ENCODE measurements around the gene MCM6. TPM values are rescaled to one million over a fixed set of nuclear protein-coding genes. Genes with fewer than 3 reads are reported as not detected.

Gene MCM6
- total RNA-seq, 1 experiment from 2014 or later, result 13.5 TPM

DNA sequence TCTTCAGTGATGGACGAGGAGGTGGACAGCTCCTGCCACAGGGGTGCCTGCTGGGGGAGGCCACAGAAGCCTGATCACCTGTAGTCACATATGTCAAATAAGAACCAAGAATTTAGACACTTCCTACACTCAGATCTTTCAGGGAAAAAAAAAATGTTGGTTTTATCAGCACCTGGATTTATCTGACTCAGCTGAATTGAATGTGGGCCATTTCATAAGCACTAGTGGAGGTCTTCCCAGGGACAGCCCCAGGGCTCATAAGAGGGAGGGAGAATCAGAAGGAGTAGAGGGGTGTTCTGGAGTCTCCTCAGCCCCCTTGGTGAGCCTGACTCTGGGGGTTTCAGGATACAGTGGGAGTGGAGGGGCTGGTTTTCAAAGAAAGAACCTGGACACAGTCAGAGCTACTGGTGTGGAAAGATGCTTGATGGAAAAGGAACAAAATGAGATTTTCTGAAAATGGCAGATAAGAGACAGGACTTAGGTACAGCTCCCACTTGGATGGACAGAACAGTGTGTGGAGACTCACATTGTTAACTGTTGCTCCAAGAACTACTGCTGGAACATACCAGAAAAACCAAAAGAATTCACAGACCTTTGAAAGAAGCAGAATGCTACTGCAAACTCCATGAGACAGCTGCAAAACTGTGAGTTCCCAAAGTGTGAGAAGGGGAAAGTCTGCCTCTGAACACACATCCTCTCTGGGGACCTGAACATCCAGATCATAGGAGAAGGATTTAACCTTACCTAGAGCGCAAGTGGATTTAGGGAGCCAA is 84.6 kb downstream of the MCM6 start:
- no peak overlapping the region for H3K4me3 Mint-ChIP-seq (ENCODE audit: unreplicated experiment)
- TF ChIP-seq, protein P1, sequence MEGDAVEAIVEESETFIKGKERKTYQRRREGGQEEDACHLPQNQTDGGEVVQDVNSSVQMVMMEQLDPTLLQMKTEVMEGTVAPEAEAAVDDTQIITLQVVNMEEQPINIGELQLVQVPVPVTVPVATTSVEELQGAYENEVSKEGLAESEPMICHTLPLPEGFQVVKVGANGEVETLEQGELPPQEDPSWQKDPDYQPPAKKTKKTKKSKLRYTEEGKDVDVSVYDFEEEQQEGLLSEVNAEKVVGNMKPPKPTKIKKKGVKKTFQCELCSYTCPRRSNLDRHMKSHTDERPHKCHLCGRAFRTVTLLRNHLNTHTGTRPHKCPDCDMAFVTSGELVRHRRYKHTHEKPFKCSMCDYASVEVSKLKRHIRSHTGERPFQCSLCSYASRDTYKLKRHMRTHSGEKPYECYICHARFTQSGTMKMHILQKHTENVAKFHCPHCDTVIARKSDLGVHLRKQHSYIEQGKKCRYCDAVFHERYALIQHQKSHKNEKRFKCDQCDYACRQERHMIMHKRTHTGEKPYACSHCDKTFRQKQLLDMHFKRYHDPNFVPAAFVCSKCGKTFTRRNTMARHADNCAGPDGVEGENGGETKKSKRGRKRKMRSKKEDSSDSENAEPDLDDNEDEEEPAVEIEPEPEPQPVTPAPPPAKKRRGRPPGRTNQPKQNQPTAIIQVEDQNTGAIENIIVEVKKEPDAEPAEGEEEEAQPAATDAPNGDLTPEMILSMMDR (IDR thresholded peaks at IDR 0.05; ENCODE audit: unreplicated experiment), result no peak
- H3K4me1 Mint-ChIP-seq (ENCODE audit: insufficient read depth, unreplicated experiment), result peaks cover 17% of the 10 kb centered on the region
- ChIA-PET CTCF (interaction anchor here (0.6 to 1.1 kb wide), 2 partner anchors 10 to 22 kb away, joined by 4 to 5 read pairs; no protein-coding TSS in a partner anchor), POLR2A (no interaction called here)
- no peak for DNase-seq (ENCODE audit: unreplicated experiment)
- no peaks in the 10 kb centered on the region for H3K27me3 Mint-ChIP-seq (ENCODE audit: insufficient read depth, unreplicated experiment)
- no peak overlapping the region for H3K27ac Mint-ChIP-seq (ENCODE audit: low read depth, unreplicated experiment)
- peaks cover 10% of the 10 kb centered on the region for H3K36me3 Mint-ChIP-seq (ENCODE audit: insufficient read depth, unreplicated experiment)
- intact Hi-C loops (cut with micrococcal nuclease), result no loop called here
- no TSS peak for BruUV-seq (replicated peaks)
- no peaks in the 10 kb centered on the region for H3K9me3 Mint-ChIP-seq (ENCODE audit: unreplicated experiment)

GRCh38 chr2:135790423-135790822 is 85.8 kb downstream of the MCM6 start:
- Mint-ChIP-seq H3K9me3 (ENCODE audit: unreplicated experiment) (no peaks in the 10 kb centered on the region), H3K27ac (ENCODE audit: low read depth, unreplicated experiment) (no peak overlapping the region), H3K4me1 (ENCODE audit: insufficient read depth, unreplicated experiment) (peaks cover 17% of the 10 kb centered on the region), H3K27me3 (ENCODE audit: insufficient read depth, unreplicated experiment) (no peaks in the 10 kb centered on the region), H3K36me3 (ENCODE audit: insufficient read depth, unreplicated experiment) (peaks cover 21% of the 10 kb centered on the region), H3K4me3 (ENCODE audit: unreplicated experiment) (no peak overlapping the region)
- ChIA-PET CTCF (interaction anchor here (0.6 kb wide), 2 partner anchors 787 to 1378 kb away, joined by 3 read pairs; no protein-coding TSS in a partner anchor), POLR2A (no interaction called here)
- intact Hi-C loops (cut with micrococcal nuclease), result no loop called here
- DNase-seq (ENCODE audit: unreplicated experiment), result no peak
- TF ChIP-seq, protein P1 (IDR thresholded peaks at IDR 0.05; ENCODE audit: unreplicated experiment), result no peak
- BruUV-seq (replicated peaks), result no TSS peak

Other genes with a start within 250 kb of the MCM6 start
- gene UBXN4, start 134.6 kb downstream of the MCM6 start, total RNA-seq (2022), result 79.0 and 101 TPM in 2 replicates
- not detected in 2 replicates for gene LCT, start 39.3 kb downstream of the MCM6 start, total RNA-seq (2022)
- gene DARS1, start 109.2 kb upstream of the MCM6 start, total RNA-seq (2022), result 52.8 and 66.5 TPM in 2 replicates
- gene CXCR4, start 241.7 kb upstream of the MCM6 start, total RNA-seq (2022), result 0.54 and 1.1 TPM in 2 replicates

Data from MCF 10A (cell line).